Measurements from ENCODE around the gene LRP1B.
"Not testable (repeated sequence)": the region's sequence is repeated elsewhere in the genome, so short reads cannot be mapped to it uniquely, and the experiment has no call there.

Gene LRP1B

DNA sequence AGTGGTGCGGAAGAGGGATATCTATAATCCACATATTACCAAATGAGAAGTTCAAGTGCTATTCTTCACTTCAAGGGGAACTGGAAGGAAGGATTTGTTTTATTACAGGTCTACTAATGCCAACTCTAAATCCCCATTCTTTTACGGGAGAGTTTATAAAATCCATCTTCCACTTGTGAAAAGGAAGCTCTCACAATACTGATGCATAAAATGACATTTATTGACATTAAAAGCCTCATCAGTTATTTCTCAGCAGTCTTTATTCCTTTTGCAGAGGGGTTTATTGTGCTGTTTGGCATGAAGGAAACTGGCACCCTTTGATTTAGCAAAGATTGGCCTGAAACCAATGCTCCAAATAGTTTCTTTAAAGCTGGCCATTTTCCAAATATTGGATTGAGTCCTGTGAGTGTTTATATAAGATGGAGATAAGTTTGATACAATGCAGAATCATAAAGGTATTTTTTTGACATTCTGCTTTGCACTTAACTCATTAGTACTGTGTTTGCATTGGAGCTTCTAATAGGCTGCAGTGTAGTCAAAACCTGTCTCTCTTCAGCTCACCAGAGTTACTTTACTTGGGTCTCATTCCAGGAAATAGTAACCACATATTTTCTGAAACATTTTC is 26.6 kb downstream of the LRP1B start:
- no peak for DNase-seq (ENCODE audit: low read depth in 2 of 2)

DNA sequence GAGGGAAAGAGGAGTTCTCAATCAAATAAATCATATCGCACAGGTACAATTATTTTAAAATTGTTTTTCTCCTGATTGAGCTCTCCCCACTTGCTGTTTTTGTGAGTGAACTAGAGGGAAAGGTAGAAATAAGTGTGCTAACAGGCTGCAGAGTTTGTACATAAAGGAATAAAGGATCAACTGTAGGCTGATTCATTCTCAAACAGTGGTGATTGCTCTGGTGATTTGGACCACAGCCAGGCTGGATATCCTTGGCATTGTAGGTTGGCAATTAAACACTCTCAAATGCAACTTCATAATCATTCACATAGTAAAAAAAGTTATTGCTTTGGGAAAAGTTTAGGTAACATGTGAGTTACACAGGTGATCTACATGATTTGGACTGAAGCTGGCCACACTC is 29.8 kb downstream of the LRP1B start:
- no peak for DNase-seq (ENCODE audit: low read depth in 2 of 2)

DNA sequence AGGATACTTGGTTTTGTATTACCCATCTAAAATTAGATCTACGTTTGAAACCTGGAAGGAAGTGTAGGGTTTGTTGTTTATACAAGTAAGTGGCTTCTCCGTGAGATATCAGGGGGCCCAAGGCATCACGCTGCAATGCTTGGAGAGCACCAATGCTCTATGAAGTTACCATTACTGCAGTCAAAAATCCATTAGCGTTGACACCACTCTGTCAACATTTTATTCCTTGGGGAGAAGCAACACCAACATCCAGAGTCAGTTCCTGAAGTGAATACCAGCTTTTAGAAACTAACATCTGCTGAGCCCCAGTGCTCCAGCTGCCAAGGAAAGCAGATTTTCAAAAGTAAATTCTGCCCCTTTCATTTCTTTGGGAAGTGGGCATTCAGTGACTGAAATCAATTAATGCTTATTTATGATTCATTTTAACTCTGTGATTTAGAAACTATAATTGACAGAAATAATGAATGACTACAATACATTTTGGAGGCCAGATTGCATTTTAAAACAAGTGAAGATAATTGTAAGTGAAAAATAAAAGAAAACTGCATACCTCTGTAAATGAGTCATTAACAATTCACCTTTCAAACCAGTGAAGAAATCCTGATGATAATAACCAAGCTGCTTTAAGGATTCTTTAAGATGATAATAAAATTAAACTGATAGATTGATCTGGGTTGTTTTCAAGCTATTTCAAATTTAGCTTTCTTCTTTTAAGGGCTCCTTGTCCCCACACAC is 30.5 kb downstream of the LRP1B start:
- no peak for DNase-seq (ENCODE audit: low read depth in 2 of 2)

DNA sequence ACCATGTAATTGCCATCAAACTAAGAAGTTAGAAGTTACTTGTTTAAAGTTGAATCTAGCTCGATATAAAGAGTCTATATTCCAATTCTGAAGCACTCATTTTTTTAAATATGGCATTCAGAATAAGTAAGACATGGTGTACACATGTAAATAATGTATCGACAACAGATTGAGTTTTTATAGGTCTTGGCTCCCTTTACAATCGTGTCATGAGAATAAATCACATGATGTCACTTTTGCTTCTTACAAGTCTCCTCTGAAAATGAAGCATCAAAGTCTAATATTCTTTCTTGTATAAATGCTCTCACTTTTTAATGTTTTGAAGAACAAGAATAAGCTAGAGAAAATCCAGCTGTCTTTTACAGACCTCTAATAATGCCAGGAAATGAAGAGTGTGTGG is 33.1 kb downstream of the LRP1B start:
- no peak for DNase-seq (ENCODE audit: low read depth in 2 of 2)

DNA sequence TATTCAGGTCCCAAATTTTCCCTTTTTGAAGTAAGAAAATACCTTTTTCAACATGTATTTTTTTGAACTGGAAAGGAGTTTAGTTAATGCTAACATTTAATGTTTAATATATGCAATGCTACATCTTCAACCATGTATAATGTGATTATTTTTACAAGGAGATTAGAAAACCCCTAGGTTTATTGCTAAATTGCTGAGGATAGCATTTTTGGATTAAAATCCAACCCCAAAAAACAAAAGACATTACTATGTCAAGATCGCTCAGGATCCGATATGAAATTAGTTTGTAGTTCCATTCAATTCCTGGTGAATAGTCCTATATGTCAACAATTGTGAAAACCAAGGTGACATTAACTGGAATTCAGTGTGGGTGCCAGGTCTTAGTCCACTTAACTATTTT is 35.2 kb downstream of the LRP1B start:
- no peak for DNase-seq (ENCODE audit: low read depth in 2 of 2)

DNA sequence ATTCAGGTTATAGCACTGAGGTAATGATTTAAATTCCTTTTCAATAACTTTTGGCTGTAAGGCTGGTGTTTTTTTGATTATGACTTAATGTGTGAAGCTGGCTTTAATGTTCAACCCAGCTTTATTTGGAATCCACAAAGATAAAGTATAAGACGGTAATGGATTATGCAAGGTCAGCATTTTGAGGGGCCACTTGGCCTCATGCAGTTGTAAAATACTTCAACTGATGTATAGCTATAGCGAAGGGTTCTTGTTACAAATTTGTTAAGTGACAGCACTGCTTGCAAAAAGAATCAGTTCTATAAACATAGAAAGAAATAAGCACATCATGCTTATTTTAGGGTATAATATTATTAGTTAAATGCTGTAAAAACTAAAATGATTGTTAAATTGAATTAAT is 36.6 kb downstream of the LRP1B start:
- DNase-seq (ENCODE audit: low read depth in 2 of 2): no peak

DNA sequence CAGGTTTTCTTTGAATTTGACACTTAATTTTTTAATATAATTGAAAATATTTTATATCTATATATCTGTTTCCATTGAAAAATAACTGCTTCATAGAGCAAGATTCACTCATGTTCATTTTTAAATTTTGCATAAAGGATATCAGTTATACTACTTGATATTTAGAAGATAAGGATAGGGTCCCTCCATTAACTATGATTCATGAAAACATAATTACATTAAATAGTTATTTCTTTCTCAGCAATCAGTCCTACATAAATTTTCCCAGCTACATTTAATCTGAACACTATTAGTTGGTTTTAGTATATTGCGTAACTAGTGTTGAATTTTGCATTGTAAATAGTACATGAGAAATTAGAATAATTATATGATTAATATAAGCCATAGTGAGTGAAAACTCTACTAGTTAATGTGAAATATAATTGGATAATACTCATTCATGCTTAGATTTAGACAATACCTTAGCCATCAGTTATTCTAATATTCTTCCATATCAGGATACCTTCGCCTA is 42.7 kb downstream of the LRP1B start:
- DNase-seq (ENCODE audit: low read depth in 2 of 2): no peak

DNA sequence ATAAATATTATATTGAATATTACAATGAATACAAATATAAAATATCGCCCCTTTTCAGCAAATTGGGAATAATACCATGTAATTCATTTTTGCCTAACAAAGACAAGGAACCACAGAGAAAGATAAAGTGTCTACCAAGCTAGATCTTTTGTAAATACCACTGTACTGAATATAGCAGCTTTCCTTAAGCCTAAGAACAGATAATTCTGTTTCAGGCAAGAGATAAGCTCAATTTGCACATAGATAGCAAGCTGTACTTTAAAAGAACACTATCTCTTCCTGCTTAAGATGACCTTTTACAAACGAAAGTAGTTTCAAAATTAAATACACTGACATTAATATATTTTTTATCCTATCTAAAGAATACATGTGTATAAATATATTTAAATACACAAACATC is 43.2 kb downstream of the LRP1B start:
- DNase-seq (ENCODE audit: low read depth in 2 of 2): not testable (repeated sequence)

DNA sequence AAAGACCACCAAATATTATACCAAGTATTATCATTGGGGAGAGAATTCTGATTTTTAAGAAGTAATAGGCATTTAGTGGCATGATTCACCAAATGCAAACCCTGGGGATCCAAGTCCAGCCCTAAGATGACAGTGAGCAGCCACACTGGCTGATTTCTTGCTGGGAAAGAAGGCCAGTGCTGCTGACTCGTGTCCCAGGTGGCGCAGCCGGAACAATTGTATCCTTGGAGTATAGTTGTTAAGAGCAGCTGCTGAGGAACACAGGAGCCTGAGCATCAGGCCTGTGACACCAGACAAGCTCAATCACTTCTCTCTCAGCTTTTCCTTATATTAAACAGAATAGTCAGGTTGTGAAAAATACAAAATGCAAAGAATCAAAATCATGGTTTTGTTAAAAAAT is 48.4 kb downstream of the LRP1B start:
- no peak for DNase-seq (ENCODE audit: low read depth in 2 of 2)

DNA sequence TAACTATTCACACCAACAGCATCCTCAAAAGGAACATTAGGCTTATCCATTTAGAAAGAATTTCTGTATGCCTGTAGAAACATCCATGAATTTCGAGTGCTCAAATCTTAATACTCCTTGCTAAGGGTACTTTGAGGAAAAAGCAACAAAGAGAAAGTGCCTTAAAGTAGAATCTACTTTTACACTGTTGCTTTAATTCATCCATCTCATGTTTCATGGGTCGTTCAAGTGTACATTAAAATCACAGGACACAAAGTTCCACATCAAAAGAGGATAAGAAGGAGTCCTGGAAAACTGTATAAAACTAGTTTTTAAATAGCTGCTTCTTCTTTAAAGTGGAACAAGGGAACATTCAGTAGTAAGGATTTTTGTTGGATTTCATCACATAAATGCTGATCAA is 54.5 kb downstream of the LRP1B start:
- no peak for DNase-seq (ENCODE audit: low read depth in 2 of 2)

DNA sequence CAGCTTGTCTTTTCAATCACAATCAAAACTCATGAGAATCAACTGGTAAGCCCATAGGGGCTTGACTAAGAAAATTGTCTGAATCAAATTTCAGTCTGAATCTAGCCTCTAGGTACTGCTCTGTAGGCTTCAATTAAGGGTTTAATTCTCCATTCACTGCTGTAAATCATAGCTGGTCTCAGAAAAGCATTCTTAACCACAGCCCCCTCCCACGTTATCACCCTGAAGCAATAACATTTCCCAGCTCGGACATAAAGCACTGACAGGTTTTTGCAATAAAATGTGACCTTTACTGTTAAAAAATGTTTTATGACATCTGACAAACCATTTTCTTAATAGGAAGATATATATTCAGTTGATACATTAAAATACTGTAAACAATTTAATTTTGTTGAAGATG is 55.0 kb downstream of the LRP1B start:
- no peak for DNase-seq (ENCODE audit: low read depth in 2 of 2)

DNA sequence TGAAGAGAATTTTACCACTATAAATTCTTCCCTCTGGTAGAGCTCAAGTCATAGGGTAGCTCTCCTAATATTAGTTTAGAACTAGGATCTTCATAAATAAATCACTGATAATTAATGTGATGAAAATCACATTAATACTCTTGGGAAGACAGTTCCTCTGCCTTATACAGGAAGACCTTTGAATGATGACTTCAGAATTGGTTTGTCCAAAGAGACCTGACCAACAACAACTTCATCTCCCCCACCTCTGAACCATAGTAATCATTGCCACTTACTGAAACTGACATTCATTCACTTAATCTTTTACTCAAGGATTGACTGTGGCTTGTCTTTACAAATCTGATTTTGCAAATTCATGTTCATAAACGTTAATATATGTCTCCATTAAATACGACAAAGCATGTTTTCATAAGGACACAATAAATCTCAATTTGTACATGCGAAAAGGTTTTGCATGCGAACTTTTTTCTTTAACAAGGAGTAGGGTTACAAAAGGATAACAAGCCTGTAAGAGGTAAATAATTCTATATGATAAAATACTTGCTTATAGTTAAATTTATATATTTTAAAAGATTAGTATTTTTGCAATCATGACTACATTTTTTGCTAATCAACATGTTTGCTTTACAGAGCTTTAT is 61.4 kb downstream of the LRP1B start:
- no peak for DNase-seq (ENCODE audit: low read depth in 2 of 2)

DNA sequence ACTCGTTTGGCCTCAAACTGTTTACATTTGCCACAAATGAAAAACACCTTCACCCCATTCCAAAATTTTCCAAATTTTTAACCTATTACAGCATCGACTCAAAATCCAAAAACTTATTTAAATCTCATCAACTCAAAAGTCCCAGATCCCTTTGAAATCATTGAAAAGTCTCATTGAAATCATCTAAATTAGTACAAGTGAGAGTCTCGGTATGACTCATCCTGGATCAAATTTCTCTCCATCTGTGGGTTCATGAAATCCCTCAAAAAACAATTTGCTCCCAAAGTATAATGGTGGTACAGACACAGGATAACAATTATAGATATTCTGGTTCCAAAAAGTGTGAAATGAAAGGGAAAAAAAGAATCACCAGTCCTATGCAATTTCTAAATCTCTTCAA is 65.1 kb downstream of the LRP1B start:
- no peak for DNase-seq (ENCODE audit: low read depth in 2 of 2)

DNA sequence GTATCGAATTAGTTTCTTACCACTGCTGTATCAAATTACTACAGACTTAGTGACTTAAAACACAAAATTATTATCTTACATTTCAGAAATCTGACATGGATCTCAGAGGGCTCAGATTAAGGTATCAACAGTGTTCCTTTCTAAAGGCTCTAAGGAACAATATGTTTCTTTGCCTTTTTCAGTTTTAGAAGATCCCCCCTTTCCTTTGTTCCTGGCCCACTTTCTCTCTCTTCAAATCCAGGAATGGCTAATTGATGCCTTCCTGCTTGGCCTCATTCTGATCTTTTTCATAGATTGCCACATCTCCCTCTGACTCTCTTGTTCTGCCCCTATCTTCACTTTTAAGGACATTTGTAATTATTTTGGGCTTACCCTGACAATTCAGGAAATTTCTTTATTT is 65.7 kb downstream of the LRP1B start:
- no peak for DNase-seq (ENCODE audit: low read depth in 2 of 2)

DNA sequence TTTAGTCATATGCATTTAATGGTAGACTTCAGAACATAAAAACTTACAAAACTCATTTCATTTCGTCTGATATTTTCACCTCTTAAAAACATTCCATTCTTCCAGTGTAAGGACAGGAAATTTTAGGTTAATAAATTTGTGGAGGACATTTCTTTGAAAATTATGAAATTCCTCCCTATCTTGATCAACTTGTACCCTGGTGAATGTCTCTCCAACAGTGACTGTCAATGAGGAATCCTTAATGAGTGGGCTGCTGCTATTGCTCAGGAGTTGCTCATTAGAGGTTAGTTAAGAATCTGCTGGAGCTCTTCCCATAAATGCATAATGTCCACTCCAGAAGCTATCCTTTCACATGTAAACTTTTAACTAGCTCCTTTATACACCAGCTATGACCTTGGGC is 69.1 kb downstream of the LRP1B start:
- no peak for DNase-seq (ENCODE audit: low read depth in 2 of 2)

DNA sequence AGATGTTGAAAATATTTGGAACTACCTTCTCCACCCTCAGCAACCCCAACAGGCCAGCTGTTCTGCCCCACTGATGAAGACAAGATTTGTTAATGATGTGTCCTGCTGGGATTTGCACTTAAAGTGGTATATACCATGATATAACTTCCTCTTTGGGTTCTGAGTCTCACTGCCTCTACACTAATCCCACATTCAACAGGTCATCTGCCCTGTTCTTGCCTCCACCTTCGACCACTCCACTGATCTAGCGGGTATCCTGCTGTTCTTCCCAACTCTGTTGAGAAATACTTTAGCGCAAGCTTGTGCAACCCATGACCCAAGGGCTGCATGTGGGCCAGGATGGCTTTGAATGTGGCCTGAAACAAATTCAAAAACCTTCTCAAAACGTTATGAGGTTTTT is 72.7 kb downstream of the LRP1B start:
- no peak for DNase-seq (ENCODE audit: low read depth in 2 of 2)

DNA sequence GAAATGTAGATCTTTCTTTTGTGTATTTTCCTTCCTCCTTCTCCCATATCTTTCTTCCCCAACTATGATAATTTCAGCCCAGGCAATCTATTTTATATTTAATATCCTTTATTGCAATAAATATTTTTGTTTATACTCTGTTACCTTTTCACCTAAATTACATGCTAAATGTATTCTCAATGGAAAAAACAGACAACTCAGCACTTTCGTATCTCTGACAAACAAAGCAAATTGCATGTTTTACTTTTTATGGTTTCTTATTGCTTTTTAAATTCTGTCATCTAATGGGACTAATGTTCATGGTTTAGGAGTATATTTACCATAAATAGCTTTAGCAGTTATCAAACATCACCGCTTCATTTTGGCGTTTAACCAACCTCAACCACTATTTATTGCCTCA is 74.0 kb downstream of the LRP1B start:
- no peak for DNase-seq (ENCODE audit: low read depth in 2 of 2)

DNA sequence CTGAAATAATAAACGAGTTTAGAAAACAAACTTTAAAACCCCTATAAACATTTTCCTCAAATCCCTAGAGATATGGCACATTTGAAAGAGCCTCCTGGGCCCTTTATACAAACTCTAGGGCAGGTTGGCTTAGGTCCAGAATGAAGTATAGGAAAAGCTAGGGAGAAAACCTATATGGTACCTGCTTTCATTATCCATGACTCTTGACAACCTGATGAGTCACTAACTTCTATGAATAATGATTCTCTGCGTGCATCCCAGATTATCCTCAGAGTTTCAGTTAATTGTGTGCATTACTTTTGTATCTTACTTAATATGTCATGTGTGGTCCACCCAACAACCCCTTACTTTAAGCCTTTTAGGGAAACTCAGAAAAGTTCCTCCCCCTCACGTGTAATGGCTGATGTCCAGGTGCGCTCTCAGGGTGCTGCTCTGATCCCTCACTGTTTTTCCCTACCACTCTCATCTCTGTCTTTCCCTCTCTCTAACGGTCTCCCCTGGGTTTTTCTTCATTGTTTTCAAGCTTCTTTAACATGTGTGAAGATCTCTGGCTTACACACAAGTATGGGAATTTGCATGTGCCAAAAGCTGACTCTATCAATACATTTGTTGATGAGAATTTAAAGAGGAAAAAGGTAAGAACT is 78.5 kb downstream of the LRP1B start:
- no peak for DNase-seq (ENCODE audit: low read depth in 2 of 2)

DNA sequence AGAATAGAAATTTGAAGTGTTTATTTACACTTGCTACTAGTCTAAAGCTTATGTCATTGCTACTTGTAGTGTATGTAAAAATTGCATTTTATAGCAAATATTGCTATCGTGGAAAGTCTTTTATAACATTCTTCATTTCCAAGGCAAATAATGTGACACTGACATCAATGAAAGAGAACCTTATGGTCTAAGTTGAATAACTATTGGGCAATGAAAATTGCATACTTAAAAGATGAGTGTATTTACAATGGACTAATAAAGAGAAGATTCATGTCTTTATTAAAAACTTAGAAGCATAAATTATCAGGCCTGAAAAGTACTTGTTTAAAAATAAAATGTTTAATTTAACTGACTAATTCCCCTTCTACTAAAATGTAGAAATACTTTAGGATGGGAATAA is 82.2 kb downstream of the LRP1B start:
- DNase-seq (ENCODE audit: low read depth in 2 of 2): no peak

DNA sequence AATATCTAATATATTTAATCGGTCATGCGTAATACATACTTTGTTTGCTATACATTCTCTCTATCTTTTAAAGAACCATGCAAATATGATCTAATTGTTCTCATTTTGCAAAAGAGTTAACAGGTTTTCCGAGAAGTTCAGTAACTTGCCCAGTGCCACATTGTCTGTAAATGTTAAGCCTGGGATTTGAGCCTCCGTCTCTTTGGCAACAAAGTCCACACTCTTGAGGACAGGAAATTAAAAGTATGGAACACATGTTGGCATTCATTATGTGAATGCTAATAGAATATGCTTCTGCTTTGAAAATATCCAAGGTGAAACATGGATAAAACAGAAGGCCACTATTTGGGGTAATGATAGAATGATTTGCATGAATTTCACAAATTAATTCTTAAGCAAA is 85.2 kb downstream of the LRP1B start:
- no peak for DNase-seq (ENCODE audit: low read depth in 2 of 2)

DNA sequence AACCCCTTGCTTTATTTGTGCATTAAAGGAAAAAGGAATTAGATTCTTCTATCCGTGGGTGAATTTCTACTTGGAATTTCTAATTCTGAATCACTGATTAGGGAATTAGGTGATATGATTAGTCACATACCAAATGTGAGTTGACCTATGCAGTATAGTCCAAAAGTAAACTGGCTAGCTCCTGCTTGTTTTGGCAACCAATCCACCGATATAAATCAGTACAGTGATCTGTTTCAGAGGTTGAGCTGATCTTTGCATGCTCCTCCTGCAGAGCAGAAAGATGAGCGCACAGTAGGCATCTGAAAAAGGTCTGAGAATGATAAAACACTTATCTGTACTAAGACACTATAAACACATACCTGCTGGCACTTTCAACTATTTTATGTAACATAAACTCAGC is 86.6 kb downstream of the LRP1B start:
- no peak for DNase-seq (ENCODE audit: low read depth in 2 of 2)

DNA sequence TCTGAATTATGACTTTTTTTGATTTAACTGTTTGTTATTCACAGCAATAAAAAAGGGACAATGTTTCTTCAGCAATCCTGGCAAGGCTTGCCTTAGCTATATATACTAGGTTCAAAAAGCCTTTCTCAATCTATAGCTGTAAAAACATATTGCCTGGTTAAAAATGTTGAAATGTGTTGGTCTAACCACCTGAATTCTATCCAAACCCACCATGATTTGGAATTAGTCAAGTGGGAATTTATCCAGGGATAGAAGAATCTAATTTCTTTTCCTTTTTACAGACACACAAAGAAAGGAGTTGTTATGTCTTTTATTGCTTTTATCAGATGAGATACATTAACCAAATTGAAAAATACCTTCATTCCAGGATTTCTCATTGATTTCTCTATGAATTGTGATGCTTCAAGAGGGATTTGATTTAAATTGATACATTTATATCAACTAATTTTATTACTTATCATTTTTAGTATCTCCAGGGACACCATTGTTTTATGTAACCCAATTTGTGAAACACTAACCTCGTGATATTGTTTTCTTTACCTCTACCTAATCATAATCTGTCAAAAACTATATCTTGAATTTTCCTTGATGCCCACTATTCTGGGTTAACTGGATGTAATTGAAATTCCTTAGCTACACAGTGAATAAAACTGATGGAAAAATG is 88.1 kb downstream of the LRP1B start:
- DNase-seq (ENCODE audit: low read depth in 2 of 2): no peak
